ENCODE data around the gene APC2. TPM values are rescaled to one million over a fixed set of nuclear protein-coding genes. Genes with fewer than 3 reads are reported as not detected.

APC2 gene
- total RNA-seq, 2 donors from 2014 or later, result 0.05 to 2.2 TPM

GRCh38 chr19:1512671-1513498, 63.0 kb downstream of the APC2 start, which contains the start of gene ADAMTSL5:
TSS of gene ADAMTSL5 (minus strand) at chr19:1513019. CDS start at chr19:1510943, 2,076 bp downstream.
- H3K9me3 ChIP-seq, result no peaks in the 10 kb centered on the region
- intact Hi-C loops (cut with DNase I), result no loop called here
- no peak for DNase-seq (ENCODE audit: low spot score)
- peak within 1 kb of the TSS; percentile 32 to 37 for H3K4me3 ChIP-seq
- H3K27me3 ChIP-seq (replicated peaks; ENCODE audit: insufficient read depth), result peaks cover 3% of the 10 kb centered on the region
- H3K36me3 ChIP-seq, result no peaks in the 10 kb centered on the region
- H3K4me1 ChIP-seq (replicated peaks), result no peaks in the 10 kb centered on the region
- peak within 1 kb of the TSS in 1 of 2 donors; percentile 42 for H3K27ac ChIP-seq
- TF ChIP-seq POLR2A (IDR thresholded peaks at IDR 0.05), result no peak
- peak in 1 of 4 experiments; percentile 45 for TF ChIP-seq CTCF (IDR thresholded peaks at IDR 0.05)
- no peak for TF ChIP-seq POLR2AphosphoS5 (IDR thresholded peaks at IDR 0.05)
- 7% methylated on average over 47 of the region's 78 CpGs for WGBS

GRCh38 chr19:1513499-1514294, 63.8 kb downstream of the APC2 start:
- Histone ChIP-seq H3K27ac (peak overlapping the region in 1 of 2 donors; percentile 42), H3K36me3 (no peaks in the 10 kb centered on the region), H3K9me3 (no peaks in the 10 kb centered on the region), H3K4me3 (peak overlapping the region; percentile 32 to 37), H3K4me1 (replicated peaks) (no peaks in the 10 kb centered on the region), H3K27me3 (replicated peaks; ENCODE audit: insufficient read depth) (peaks cover 3% of the 10 kb centered on the region)
- WGBS, result 4% methylated on average over 32 of the region's 52 CpGs
- no peak for DNase-seq (ENCODE audit: low spot score)
- TF ChIP-seq POLR2A (IDR thresholded peaks at IDR 0.05), result no peak
- TF ChIP-seq CTCF (IDR thresholded peaks at IDR 0.05), result peak; percentile 11 to 49 (median 42)
- intact Hi-C loops (cut with DNase I), result no loop called here

GRCh38 chr19:1514295-1514661, 64.4 kb downstream of the APC2 start:
- Histone ChIP-seq H3K4me1 (replicated peaks) (no peaks in the 10 kb centered on the region), H3K27ac (no peak overlapping the region), H3K9me3 (no peaks in the 10 kb centered on the region), H3K4me3 (no peak overlapping the region), H3K27me3 (replicated peaks; ENCODE audit: insufficient read depth) (peaks cover 3% of the 10 kb centered on the region), H3K36me3 (no peaks in the 10 kb centered on the region)
- intact Hi-C loops (cut with DNase I), result no loop called here
- peak in 1 of 4 experiments; percentile 0 for TF ChIP-seq CTCF (IDR thresholded peaks at IDR 0.05)
- no peak for TF ChIP-seq POLR2AphosphoS5 (IDR thresholded peaks at IDR 0.05)
- TF ChIP-seq POLR2A (IDR thresholded peaks at IDR 0.05), result no peak
- 79% methylated on average over 10 of the region's 10 CpGs for WGBS
- no peak for DNase-seq (ENCODE audit: low spot score)

GRCh38 chr19:1514986-1515721, 65.2 kb downstream of the APC2 start:
- no peak for DNase-seq (ENCODE audit: low spot score)
- H3K27me3 ChIP-seq (replicated peaks; ENCODE audit: insufficient read depth), result peaks cover 3% of the 10 kb centered on the region
- intact Hi-C loops (cut with DNase I), result no loop called here
- H3K4me1 ChIP-seq (replicated peaks), result no peaks in the 10 kb centered on the region
- WGBS, result 61% methylated on average over 14 of the region's 14 CpGs
- H3K27ac ChIP-seq, result no peak overlapping the region
- no peaks in the 10 kb centered on the region for H3K36me3 ChIP-seq
- H3K9me3 ChIP-seq, result no peaks in the 10 kb centered on the region
- no peak overlapping the region for H3K4me3 ChIP-seq
- TF ChIP-seq POLR2A (IDR thresholded peaks at IDR 0.05), result no peak

GRCh38 chr19:1516395-1516753, 66.5 kb downstream of the APC2 start:
- intact Hi-C loops (cut with DNase I), result no loop called here
- Histone ChIP-seq H3K36me3 (no peaks in the 10 kb centered on the region), H3K27ac (no peak overlapping the region), H3K4me3 (no peak overlapping the region), H3K9me3 (no peaks in the 10 kb centered on the region), H3K27me3 (replicated peaks; ENCODE audit: insufficient read depth) (peaks cover 3% of the 10 kb centered on the region), H3K4me1 (replicated peaks) (no peaks in the 10 kb centered on the region)
- WGBS, result 62% methylated on average over 8 of the region's 8 CpGs
- TF ChIP-seq POLR2AphosphoS5 (IDR thresholded peaks at IDR 0.05) (no peak), CTCF (IDR thresholded peaks at IDR 0.05) (no peak), POLR2A (IDR thresholded peaks at IDR 0.05) (no peak)
- DNase-seq (ENCODE audit: low spot score), result no peak

All from prostate gland (tissue), 2 donors.